Subcutaneous abdominal adipose tissue (tissue), 5 donors: Measurements from ENCODE around the gene SMARCAL1.

Experiments used
- H3K27ac ChIP-seq: one replicate; pipeline ENCODE4 v1.7.0; 2013; ENCODE audit warnings: low read depth, mild to moderate bottlenecking, inconsistent platforms, low read length, moderate library complexity
- H3K27me3 ChIP-seq, 5 donors: one replicate each; pipeline ENCODE4 v1.7.0; 2013; ENCODE audit warnings: low read length in 5 of 5, inconsistent platforms in 1 of 5; ENCODE audit not compliant: control insufficient read depth in 5 of 5, insufficient read depth in 4 of 5
- H3K36me3 ChIP-seq, 5 donors: one replicate each; pipeline ENCODE4 v1.7.0; 2013; ENCODE audit warnings: low read length in 5 of 5; ENCODE audit not compliant: control insufficient read depth in 5 of 5, insufficient read depth in 5 of 5
- H3K4me1 ChIP-seq, 5 donors: one replicate each; pipeline ENCODE4 v1.7.0; 2013; ENCODE audit warnings: low read length in 5 of 5, mild to moderate bottlenecking in 3 of 5, moderate library complexity in 1 of 5; ENCODE audit not compliant: control insufficient read depth in 5 of 5, insufficient read depth in 5 of 5
- H3K4me3 ChIP-seq, 5 donors: one replicate each; pipeline ENCODE4 v1.7.0; 2013; ENCODE audit warnings: low read length in 5 of 5, low read depth in 1 of 5
- H3K9ac ChIP-seq, 5 donors: one replicate each; pipeline ENCODE4 v1.7.0; 2013; ENCODE audit warnings: low read length in 5 of 5, mild to moderate bottlenecking in 4 of 5, moderate library complexity in 3 of 5
- H3K9me3 ChIP-seq, 5 donors: one replicate each; pipeline ENCODE4 v1.7.0; 2013; ENCODE audit warnings: low read length in 5 of 5; ENCODE audit not compliant: control insufficient read depth in 5 of 5
- donor health status: healthy.
- donor health status: healthy.
- donor health status: healthy.
- donor health status: healthy.
- donor health status: healthy.

SMARCAL1 gene

DNA sequence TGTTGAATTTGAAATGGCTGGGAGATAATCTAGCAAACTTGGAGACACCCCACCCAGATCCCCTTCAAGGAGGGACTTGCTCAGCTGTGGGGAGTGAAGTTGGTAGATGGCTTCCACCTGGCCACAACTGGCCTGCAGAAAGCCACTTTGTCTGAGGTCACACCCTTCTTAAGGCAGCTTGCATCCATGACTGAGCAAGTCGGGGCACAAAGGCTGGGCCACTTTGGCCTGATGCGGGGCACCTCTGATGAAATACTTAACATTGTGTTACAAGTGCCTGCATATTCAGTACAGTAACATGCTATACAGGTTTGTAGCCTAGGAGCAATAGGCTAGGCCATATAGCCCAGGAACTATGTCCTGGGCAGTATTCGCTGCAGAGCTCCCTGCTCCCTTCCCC, 73.0 kb downstream of the SMARCAL1 start:
- no peak overlapping the region for H3K9ac ChIP-seq
- no peaks in the 10 kb centered on the region for H3K27me3 ChIP-seq
- no peaks in the 10 kb centered on the region for H3K9me3 ChIP-seq
- peaks cover 5 to 24% (median 16%) of the 10 kb centered on the region in 5 donors for H3K36me3 ChIP-seq
- no peak overlapping the region for H3K4me3 ChIP-seq
- no peak overlapping the region for H3K27ac ChIP-seq
- H3K4me1 ChIP-seq = peaks cover 0 to 17% (median 3%) of the 10 kb centered on the region in 5 donors

GRCh38 chr2:216485745-216486144, 73.5 kb downstream of the SMARCAL1 start:
- Histone ChIP-seq H3K4me3 (no peak overlapping the region), H3K9ac (no peak overlapping the region), H3K27me3 (no peaks in the 10 kb centered on the region)

DNA sequence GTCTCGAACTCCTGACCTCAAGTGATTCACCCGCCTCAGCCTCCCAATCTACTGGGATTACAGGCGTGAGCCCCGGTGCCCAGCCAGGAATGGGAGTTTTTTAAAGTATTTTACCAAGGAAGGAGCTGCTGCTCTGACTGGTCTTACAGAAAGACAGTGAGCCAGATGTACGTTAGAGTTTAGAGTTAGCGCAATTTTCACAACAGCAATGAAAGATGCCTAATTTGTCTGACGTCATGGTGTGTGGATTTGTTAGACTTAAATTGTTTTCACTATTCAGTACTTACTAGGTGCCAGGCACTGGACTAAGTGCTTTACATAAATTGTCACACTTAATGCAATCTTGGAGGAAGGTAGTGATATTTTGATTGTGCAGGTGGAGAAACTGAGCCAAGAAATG, 74.0 kb downstream of the SMARCAL1 start:
- H3K4me1 ChIP-seq = peaks cover 0 to 17% (median 3%) of the 10 kb centered on the region in 5 donors
- peaks cover 3 to 17% (median 13%) of the 10 kb centered on the region in 5 donors for H3K36me3 ChIP-seq
- H3K4me3 ChIP-seq = no peak overlapping the region
- H3K27ac ChIP-seq = no peak overlapping the region
- no peaks in the 10 kb centered on the region for H3K27me3 ChIP-seq
- H3K9me3 ChIP-seq = no peaks in the 10 kb centered on the region
- no peak overlapping the region for H3K9ac ChIP-seq

More at GRCh38 chr2:216485745-216486144, 73.5 kb downstream of the SMARCAL1 start:
- H3K36me3 ChIP-seq = peaks cover 4 to 19% (median 14%) of the 10 kb centered on the region in 5 donors
- H3K9me3 ChIP-seq = no peaks in the 10 kb centered on the region
- peaks cover 0 to 17% (median 3%) of the 10 kb centered on the region in 5 donors for H3K4me1 ChIP-seq
- H3K27ac ChIP-seq = no peak overlapping the region

GRCh38 chr2:216486708-216487107, 74.4 kb downstream of the SMARCAL1 start:
- H3K36me3 ChIP-seq = peaks cover 3 to 15% (median 13%) of the 10 kb centered on the region in 5 donors

GRCh38 chr2:216490061-216490460, 77.8 kb downstream of the SMARCAL1 start:
- Histone ChIP-seq H3K27me3 (no peaks in the 10 kb centered on the region), H3K27ac (no peak overlapping the region), H3K9ac (no peak overlapping the region), H3K4me3 (no peak overlapping the region), H3K36me3 (no peaks in the 10 kb centered on the region), H3K4me1 (peaks cover 2 to 17% (median 5%) of the 10 kb centered on the region in 5 donors), H3K9me3 (no peaks in the 10 kb centered on the region)

More at GRCh38 chr2:216486708-216487107, 74.4 kb downstream of the SMARCAL1 start:
- Histone ChIP-seq H3K4me1 (peaks cover under 1 to 17% (median 5%) of the 10 kb centered on the region in 5 donors), H3K27ac (no peak overlapping the region), H3K4me3 (no peak overlapping the region), H3K9me3 (no peaks in the 10 kb centered on the region), H3K27me3 (no peaks in the 10 kb centered on the region), H3K9ac (peak overlapping the region in 1 of 5 donors; percentile 11)

DNA sequence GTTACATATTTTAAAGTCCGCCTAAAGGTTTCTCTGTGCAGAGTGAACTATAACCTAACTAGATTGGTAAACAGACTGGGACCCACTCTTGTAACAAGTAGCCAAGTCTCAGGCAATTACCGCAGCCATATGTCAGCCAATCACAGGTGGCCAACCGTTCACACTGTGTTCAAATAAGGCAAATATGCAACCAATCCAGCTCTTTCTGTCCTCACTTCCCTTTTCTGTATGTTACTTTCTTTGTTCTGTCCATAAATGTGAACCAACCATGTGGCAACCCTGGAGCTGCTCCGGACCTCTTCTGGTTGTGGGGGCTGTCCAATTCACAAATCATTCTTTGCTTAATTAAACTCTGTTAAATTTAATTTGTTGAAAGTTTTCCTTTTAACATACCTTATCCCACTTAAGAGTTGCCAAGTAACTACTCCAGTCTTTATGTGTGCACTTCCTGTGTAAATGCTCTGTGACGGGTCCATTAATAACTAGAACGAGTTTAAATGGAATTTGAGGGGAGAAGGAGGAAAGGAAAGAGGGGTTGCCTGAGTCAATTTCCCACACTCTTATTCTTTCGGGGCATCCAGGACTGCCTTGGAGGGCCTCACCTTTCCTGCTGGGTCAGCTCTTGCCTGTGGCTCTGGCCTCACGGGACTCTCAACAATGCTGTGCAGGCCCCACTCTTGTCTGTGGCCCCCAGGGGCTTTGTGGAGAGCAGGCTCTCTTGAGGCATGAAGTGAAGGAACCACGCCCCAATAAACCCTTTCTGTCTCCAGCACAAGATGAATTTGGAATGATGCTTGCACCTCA, 79.7 kb downstream of the SMARCAL1 start:
- Histone ChIP-seq H3K36me3 (no peaks in the 10 kb centered on the region), H3K4me1 (peaks cover under 1 to 19% (median 2%) of the 10 kb centered on the region in 5 donors), H3K9ac (no peak overlapping the region), H3K27ac (no peak overlapping the region), H3K9me3 (no peaks in the 10 kb centered on the region), H3K4me3 (no peak overlapping the region), H3K27me3 (no peaks in the 10 kb centered on the region)

DNA sequence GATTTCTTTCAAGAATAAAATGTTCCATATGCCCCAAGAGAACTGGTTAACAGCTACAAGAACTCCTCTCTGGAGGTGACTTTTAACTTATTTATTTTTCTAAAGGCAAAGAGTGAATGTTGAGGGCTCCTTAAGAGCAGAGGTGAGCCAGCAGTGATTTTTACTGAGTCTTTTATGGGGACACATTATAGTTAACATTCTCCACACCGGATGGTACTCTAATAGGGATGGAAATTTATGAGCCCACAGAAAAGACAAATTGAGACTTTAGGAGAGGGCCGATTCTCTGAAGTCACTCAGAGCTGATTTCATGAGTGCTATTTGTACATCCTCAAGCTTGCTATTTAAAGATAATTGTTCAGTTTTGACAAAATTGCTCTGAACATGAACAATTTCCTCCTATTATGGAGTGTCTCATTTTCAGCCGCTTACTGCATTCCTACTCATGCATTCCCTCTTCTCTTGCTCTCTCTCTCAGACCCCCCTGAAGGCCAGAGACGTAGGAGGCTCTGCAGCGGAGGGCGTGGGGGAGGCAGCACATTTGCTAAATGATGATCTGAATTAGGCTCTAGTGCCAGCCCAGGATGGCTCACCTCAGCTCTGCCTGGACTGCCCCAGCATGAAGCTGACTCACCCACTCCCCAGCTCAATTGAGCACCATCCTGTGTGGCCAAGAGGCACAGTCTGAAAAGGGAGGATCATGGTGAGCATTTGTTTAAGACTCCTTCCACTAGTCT, 80.5 kb downstream of the SMARCAL1 start:
- no peaks in the 10 kb centered on the region for H3K27me3 ChIP-seq
- H3K9me3 ChIP-seq = no peaks in the 10 kb centered on the region
- H3K4me1 ChIP-seq = peaks cover 2 to 23% (median 6%) of the 10 kb centered on the region in 5 donors
- H3K4me3 ChIP-seq = no peak overlapping the region
- H3K27ac ChIP-seq = no peak overlapping the region
- H3K9ac ChIP-seq = no peak overlapping the region
- no peaks in the 10 kb centered on the region for H3K36me3 ChIP-seq

- no peaks in the 10 kb centered on the region for H3K36me3 ChIP-seq
- H3K9me3 ChIP-seq = no peaks in the 10 kb centered on the region
- H3K9ac ChIP-seq = no peak overlapping the region
- peaks cover 5 to 28% (median 12%) of the 10 kb centered on the region in 5 donors for H3K4me1 ChIP-seq
- no peaks in the 10 kb centered on the region for H3K27me3 ChIP-seq
- no peak overlapping the region for H3K27ac ChIP-seq
- no peak overlapping the region for H3K4me3 ChIP-seq
Observed at GRCh38 chr2:216493334-216493685, 81.0 kb downstream of the SMARCAL1 start.

DNA sequence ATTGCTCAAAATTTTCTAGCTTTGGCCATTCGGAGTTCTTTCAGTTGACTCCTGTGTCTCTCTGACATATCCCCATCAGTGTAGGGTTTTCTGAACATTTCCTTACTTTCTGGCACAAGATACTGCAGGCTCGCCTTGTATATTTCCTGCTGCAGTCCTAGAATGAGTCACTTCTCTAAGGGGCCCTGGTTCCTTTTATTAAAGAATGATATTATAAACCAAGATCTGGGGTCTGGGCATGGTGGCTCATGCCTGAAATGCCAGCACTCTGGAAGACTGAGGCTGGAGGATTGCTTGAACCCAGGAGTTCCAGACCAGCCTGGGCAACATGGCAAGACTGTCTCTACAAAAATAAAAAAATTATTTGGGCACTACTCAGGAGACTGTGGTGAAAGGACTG, 83.4 kb downstream of the SMARCAL1 start:
- H3K27ac ChIP-seq = no peak overlapping the region
- no peaks in the 10 kb centered on the region for H3K9me3 ChIP-seq

More for the DNA sequence above, 83.4 kb downstream of the SMARCAL1 start:
- H3K27me3 ChIP-seq = no peaks in the 10 kb centered on the region
- H3K4me3 ChIP-seq = no peak overlapping the region
- H3K4me1 ChIP-seq = peaks cover 10 to 45% (median 27%) of the 10 kb centered on the region in 5 donors
- H3K9ac ChIP-seq = peak overlapping the region in 1 of 5 donors; percentile 20
- H3K36me3 ChIP-seq = peaks cover 7 to 11% (median 10%) of the 10 kb centered on the region in 5 donors
